Right atrium auricular region (tissue), 2 donors: Measurements from ENCODE around the gene DGLUCY. TPM values are rescaled to one million over a fixed set of nuclear protein-coding genes. Genes with fewer than 3 reads are reported as not detected.

Source experiments
- DNase-seq: peaks from one replicate; pipeline ENCODE4 v3.0.0-alpha.2; 2019; ENCODE audit warnings: low spot score
- H3K27ac ChIP-seq, 2 donors: fragments of 200-600 bp; sonication (generic); 1 replicate in 1 of 2; 2 replicates in 1 of 2; pipeline ENCODE4 v1.5.1; 2016 to 2019
- H3K27me3 ChIP-seq, 2 donors: fragments of 200-600 bp; sonication (generic); one replicate each; pipeline versions ENCODE4 v1.5.1 to v1.6.0; 2017 to 2019
- H3K36me3 ChIP-seq: fragments of 200-600 bp; sonication (generic); one replicate; pipeline ENCODE4 v1.5.1; 2016
- H3K4me1 ChIP-seq, 2 donors: fragments of 200-600 bp; sonication (generic); one replicate each; pipeline versions ENCODE4 v1.5.1 to v1.6.0; 2017 to 2019
- H3K4me3 ChIP-seq, 2 donors: fragments of 200-600 bp; sonication (generic); 1 replicate in 1 of 2; 2 replicates in 1 of 2; pipeline ENCODE4 v1.5.1; 2017 to 2019; ENCODE audit warnings: mild to moderate bottlenecking in 1 of 2, moderate library complexity in 1 of 2
- H3K9me3 ChIP-seq, 2 donors: fragments of 200-600 bp; sonication (generic); one replicate each; pipeline ENCODE4 v1.5.1; 2019
- CTCF ChIP-seq, 2 donors: fragments of 200-600 bp; sonication (generic); IDR thresholded peaks; one replicate each; pipeline ENCODE4 v1.5.1; 2019; ENCODE audit warnings: antibody characterized with exemption in 2 of 2
- total RNA-seq, 2 donors: library from RNA; depleted of rRNA; stranded (reverse); fragments of >200 nt; gene quantifications; one replicate each; pipeline ENCODE4 v1.1.0, GENCODE V29; 2016

DGLUCY gene
- total RNA-seq, 2 donors from 2014 or later, result 81.8 to 136 TPM

- no peaks in the 10 kb centered on the region for H3K27me3 ChIP-seq
- H3K36me3 ChIP-seq, result no peaks in the 10 kb centered on the region
- no peak overlapping the region for H3K4me3 ChIP-seq
- no peak for DNase-seq
- no peak overlapping the region for H3K27ac ChIP-seq
- TF ChIP-seq CTCF (IDR thresholded peaks at IDR 0.05), result no peak
- H3K9me3 ChIP-seq, result no peaks in the 10 kb centered on the region
- H3K4me1 ChIP-seq, result peaks cover 0 to 8% of the 10 kb centered on the region in 2 donors
These were observed 157.8 kb downstream of the DGLUCY start for GRCh38 chr14:91271639-91272038.

- DNase-seq, result no peak
- no peak for TF ChIP-seq CTCF (IDR thresholded peaks at IDR 0.05)
- H3K36me3 ChIP-seq, result no peaks in the 10 kb centered on the region
These were observed 158.7 kb downstream of the DGLUCY start for GRCh38 chr14:91272341-91273272.

GRCh38 chr14:91273273-91273884, 159.5 kb downstream of the DGLUCY start:
- no peak overlapping the region for H3K4me3 ChIP-seq
- H3K4me1 ChIP-seq, result peaks cover 0 to 8% of the 10 kb centered on the region in 2 donors
- no peak overlapping the region for H3K27ac ChIP-seq
- H3K36me3 ChIP-seq, result no peaks in the 10 kb centered on the region
- H3K9me3 ChIP-seq, result no peaks in the 10 kb centered on the region
- no peak for DNase-seq
- H3K27me3 ChIP-seq, result no peaks in the 10 kb centered on the region
- no peak for TF ChIP-seq CTCF (IDR thresholded peaks at IDR 0.05)

More at GRCh38 chr14:91272341-91273272, 158.7 kb downstream of the DGLUCY start:
- no peak overlapping the region for H3K4me3 ChIP-seq
- no peak overlapping the region for H3K27ac ChIP-seq
- H3K27me3 ChIP-seq, result no peaks in the 10 kb centered on the region
- no peaks in the 10 kb centered on the region for H3K9me3 ChIP-seq
- peaks cover 0 to 8% of the 10 kb centered on the region in 2 donors for H3K4me1 ChIP-seq

- no peak overlapping the region for H3K27ac ChIP-seq
- peaks cover 0 to 8% of the 10 kb centered on the region in 2 donors for H3K4me1 ChIP-seq
- H3K27me3 ChIP-seq, result no peaks in the 10 kb centered on the region
- no peak for DNase-seq
- H3K36me3 ChIP-seq, result no peaks in the 10 kb centered on the region
- no peaks in the 10 kb centered on the region for H3K9me3 ChIP-seq
- no peak for TF ChIP-seq CTCF (IDR thresholded peaks at IDR 0.05)
- no peak overlapping the region for H3K4me3 ChIP-seq
These were observed 160.0 kb downstream of the DGLUCY start for GRCh38 chr14:91273885-91274273.

- Histone ChIP-seq H3K27me3 (no peaks in the 10 kb centered on the region), H3K4me3 (no peak overlapping the region), H3K4me1 (peaks cover 0 to 3% of the 10 kb centered on the region in 2 donors), H3K36me3 (no peaks in the 10 kb centered on the region), H3K27ac (no peak overlapping the region), H3K9me3 (no peaks in the 10 kb centered on the region)
- DNase-seq, result no peak
- TF ChIP-seq CTCF (IDR thresholded peaks at IDR 0.05), result no peak
These were observed 160.9 kb downstream of the DGLUCY start for GRCh38 chr14:91274796-91275195.

Other genes starting within 250 kb of the DGLUCY start
- gene RPS6KA5, start 53.4 kb upstream of the DGLUCY start, total RNA-seq, result 1 to 10 TPM; 5.3 to 9.6 TPM
- 1 to 10 TPM in 1 of 2 donors, under 1 TPM in 1; 0.55 to 1.4 TPM for gene GPR68, start 130.6 kb downstream of the DGLUCY start, total RNA-seq